Activated T-cell treated with anti-CD3 and anti-CD28 coated beads, Interleukin-2, amount 50 U/mL, for 4 hours (primary cell): ENCODE measurements around the gene ESPNL. TPM values are rescaled to one million over a fixed set of nuclear protein-coding genes. Genes with fewer than 3 reads are reported as not detected.

ENCODE experiments used
- ATAC-seq, 2 donors: fragments of 200-7000 bp; cut with Tn5 transposase; one replicate each; pipeline ENCODE4 v1.10.0; 2021
- DNase-seq: peaks from one replicate; pipeline ENCODE4 v3.0.0-alpha.2; 2020
- H3K27me3 Mint-ChIP-seq: one replicate; pipeline ENCODE4 v1.8.0; 2021; ENCODE audit warnings: low read depth, mixed read lengths
- H3K36me3 Mint-ChIP-seq: one replicate; pipeline ENCODE4 v1.8.0; 2022; ENCODE audit warnings: mixed read lengths; ENCODE audit not compliant: insufficient read depth
- H3K4me1 Mint-ChIP-seq: one replicate; pipeline ENCODE4 v1.8.0; 2021; ENCODE audit warnings: low read depth, mixed read lengths
- H3K4me3 Mint-ChIP-seq: one replicate; pipeline ENCODE4 v1.8.0; 2021; ENCODE audit warnings: mild to moderate bottlenecking, moderate library complexity, mixed read lengths
- H3K9me3 Mint-ChIP-seq: one replicate; pipeline ENCODE4 v1.8.0; 2021; ENCODE audit warnings: mixed read lengths
- total RNA-seq, 3 donors: library from RNA; stranded (reverse); gene quantifications; one replicate each; pipeline ENCODE4 v1.2.1, GENCODE V29; 2021

The ESPNL gene
- total RNA-seq, 3 donors from 2014 or later = 0.08 to 0.35 (median 0.14) TPM

GRCh38 chr2:238084761-238085160 is 15.4 kb upstream of the ESPNL start:
- Mint-ChIP-seq H3K36me3 (peaks cover 52% of the 10 kb centered on the region), H3K9me3 (peaks cover 3% of the 10 kb centered on the region), H3K4me1 (peaks cover 5% of the 10 kb centered on the region), H3K27me3 (no peaks in the 10 kb centered on the region), H3K4me3 (no peak overlapping the region)
- ATAC-seq (no peak), DNase-seq (no peak)

GRCh38 chr2:238085899-238086298 is 14.2 kb upstream of the ESPNL start:
- peaks cover 5% of the 10 kb centered on the region for H3K4me1 Mint-ChIP-seq
- H3K4me3 Mint-ChIP-seq = no peak overlapping the region
- peaks cover 45% of the 10 kb centered on the region for H3K36me3 Mint-ChIP-seq
- no peaks in the 10 kb centered on the region for H3K27me3 Mint-ChIP-seq
- no peak for ATAC-seq
- no peaks in the 10 kb centered on the region for H3K9me3 Mint-ChIP-seq
- DNase-seq = no peak

DNA sequence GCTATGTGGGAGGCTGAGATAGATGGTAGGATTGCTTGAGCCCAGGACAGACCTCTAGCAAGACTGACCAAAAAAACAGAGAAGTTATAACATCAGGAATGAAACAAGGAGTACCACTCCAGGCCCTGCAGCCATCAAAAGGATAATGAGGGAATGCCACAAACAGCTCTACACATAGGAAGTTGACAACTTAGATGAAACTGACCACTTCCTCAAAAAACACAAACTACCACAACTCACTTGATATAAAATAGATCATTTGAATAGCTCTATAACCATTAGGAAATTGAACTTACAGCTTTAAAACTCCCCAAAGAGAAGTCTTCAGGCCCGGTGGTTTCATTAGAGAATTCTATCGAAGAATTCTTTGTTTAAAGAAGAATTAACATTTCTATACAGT is 12.9 kb upstream of the ESPNL start:
- H3K4me3 Mint-ChIP-seq = no peak overlapping the region
- no peak for DNase-seq
- H3K9me3 Mint-ChIP-seq = no peaks in the 10 kb centered on the region
- no peaks in the 10 kb centered on the region for H3K27me3 Mint-ChIP-seq
- H3K36me3 Mint-ChIP-seq = peaks cover 33% of the 10 kb centered on the region
- peaks cover 5% of the 10 kb centered on the region for H3K4me1 Mint-ChIP-seq
- no peak for ATAC-seq

DNA sequence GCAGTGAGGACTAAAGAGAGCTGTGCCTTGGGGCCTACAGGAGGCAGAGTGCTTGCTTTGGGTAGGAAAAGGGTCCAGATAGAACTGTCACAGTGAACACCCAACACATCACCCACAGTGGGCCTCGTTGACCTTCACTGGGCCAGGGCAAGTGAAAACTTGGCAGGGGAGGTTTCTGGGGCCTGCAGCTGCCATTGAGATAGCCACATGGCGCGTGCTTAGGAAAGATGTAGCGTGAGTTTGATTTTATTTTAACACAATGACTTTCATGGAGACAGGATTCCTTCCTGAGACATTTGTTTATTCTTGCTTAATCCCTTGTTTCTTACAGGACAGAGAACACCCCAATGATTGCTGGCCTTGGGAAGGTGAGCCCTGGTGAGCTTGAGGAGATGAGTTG is 9.3 kb upstream of the ESPNL start:
- Mint-ChIP-seq H3K9me3 (no peaks in the 10 kb centered on the region), H3K4me1 (peaks cover 5% of the 10 kb centered on the region), H3K4me3 (no peak overlapping the region), H3K27me3 (no peaks in the 10 kb centered on the region), H3K36me3 (peaks cover 14% of the 10 kb centered on the region)
- no peak for DNase-seq
- no peak for ATAC-seq

- peaks cover 10% of the 10 kb centered on the region for H3K36me3 Mint-ChIP-seq
- peaks cover 5% of the 10 kb centered on the region for H3K4me1 Mint-ChIP-seq
- H3K27me3 Mint-ChIP-seq = no peaks in the 10 kb centered on the region
- H3K4me3 Mint-ChIP-seq = no peak overlapping the region
- DNase-seq (no peak), ATAC-seq (no peak)
- H3K9me3 Mint-ChIP-seq = no peaks in the 10 kb centered on the region
Observed at GRCh38 chr2:238091436-238092060, 8.6 kb upstream of the ESPNL start.

- H3K9me3 Mint-ChIP-seq = no peaks in the 10 kb centered on the region
- ATAC-seq = no peak
- no peaks in the 10 kb centered on the region for H3K27me3 Mint-ChIP-seq
- H3K36me3 Mint-ChIP-seq = peaks cover 7% of the 10 kb centered on the region
- no peak overlapping the region for H3K4me3 Mint-ChIP-seq
- no peak for DNase-seq
- H3K4me1 Mint-ChIP-seq = no peaks in the 10 kb centered on the region
Observed at GRCh38 chr2:238092486-238093035, 7.6 kb upstream of the ESPNL start.

- H3K36me3 Mint-ChIP-seq = peaks cover 7% of the 10 kb centered on the region
- no peaks in the 10 kb centered on the region for H3K27me3 Mint-ChIP-seq
- no peaks in the 10 kb centered on the region for H3K4me1 Mint-ChIP-seq
- DNase-seq = no peak
- ATAC-seq = no peak
- no peak overlapping the region for H3K4me3 Mint-ChIP-seq
- no peaks in the 10 kb centered on the region for H3K9me3 Mint-ChIP-seq
Observed at GRCh38 chr2:238093181-238094140, 6.7 kb upstream of the ESPNL start.

DNA sequence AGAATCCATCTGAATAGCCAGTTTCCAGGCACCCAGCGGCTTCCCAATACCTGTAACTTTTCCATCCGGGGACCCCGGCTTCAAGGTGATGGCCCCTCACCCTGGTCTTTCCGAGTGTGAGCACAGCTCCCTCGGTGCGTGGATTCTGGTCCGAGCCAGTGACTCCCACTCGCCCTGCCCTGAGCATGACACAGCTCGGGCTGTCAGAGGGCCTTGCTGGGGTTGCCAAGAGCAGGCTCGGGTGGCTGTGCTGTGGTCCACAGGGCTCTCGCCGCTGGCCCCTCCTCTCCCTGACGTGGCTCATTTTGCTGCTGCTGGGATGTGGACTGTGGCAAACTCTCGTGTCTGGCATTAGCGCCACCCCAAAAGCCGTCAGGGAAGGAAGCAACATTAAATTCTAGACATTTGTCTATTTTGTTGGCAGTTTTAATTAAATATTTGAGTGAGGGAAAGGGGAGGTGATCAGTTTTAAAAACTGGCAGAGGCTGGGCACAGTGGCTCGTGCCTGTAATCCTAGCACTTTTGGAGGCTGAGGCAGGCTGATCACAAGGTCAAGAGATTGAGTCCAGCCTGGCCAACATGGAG is 5.6 kb upstream of the ESPNL start:
- Mint-ChIP-seq H3K9me3 (no peaks in the 10 kb centered on the region), H3K36me3 (peaks cover 2% of the 10 kb centered on the region), H3K4me1 (no peaks in the 10 kb centered on the region), H3K4me3 (no peak overlapping the region), H3K27me3 (no peaks in the 10 kb centered on the region)
- no peak for DNase-seq
- no peak for ATAC-seq

DNA sequence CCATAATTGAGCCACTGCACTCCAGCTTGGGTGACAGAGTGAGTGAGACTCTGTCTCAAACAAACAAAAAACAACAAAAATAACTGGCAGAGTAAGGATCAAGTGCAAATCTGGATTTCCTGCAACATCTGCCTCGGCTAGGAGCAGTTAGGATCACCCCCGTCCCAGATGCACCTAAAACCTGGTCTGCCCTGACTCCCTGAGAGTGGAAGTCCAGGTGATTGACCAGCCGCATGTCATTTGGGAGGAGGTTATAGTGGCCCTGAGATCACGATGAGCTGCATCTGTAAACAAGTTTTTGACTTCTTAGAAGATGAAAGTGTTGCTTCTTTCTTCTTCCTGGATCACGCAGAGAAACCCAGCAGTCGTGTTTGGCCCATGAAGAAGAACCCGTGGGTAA is 5.0 kb upstream of the ESPNL start:
- Mint-ChIP-seq H3K9me3 (no peaks in the 10 kb centered on the region), H3K4me3 (no peak overlapping the region), H3K36me3 (peaks cover 2% of the 10 kb centered on the region), H3K4me1 (no peaks in the 10 kb centered on the region), H3K27me3 (no peaks in the 10 kb centered on the region)
- ATAC-seq = no peak
- DNase-seq = no peak

DNA sequence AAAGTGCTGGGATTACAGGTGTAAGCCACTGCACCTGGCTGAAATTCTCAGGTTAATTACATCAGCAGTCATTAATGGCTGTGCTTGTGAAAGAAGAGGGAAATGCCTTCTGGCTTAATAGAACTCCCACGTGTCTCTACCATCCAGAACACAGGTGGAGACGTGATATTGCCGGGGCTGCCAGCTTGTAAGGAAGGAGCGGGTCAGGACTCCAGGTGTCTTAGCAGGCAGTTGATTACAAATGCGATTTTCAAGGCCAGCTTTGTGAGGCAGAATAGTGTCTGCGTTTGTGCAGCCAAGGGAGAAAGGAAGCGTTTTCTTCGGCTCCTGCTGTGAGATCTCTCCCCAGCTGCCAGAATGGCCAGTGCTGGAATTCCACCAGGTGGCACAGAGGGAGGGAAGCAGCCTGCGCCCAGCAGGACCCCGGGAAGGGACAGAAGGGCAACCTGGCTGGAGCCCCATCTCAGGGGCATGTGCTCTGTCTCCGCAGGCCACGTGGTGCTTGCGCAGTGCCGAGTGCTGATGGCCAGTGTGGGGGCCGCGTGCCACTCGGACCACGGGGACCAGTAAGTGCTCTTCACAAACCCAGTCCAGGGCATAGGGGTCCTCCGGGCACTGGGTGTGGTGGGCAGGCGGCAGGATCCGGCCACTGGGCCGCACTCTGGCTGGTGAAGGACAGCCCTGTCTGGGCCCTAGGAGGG is 3.7 kb upstream of the ESPNL start:
- DNase-seq (no peak), ATAC-seq (no peak)
- no peaks in the 10 kb centered on the region for H3K36me3 Mint-ChIP-seq
- no peaks in the 10 kb centered on the region for H3K9me3 Mint-ChIP-seq
- no peaks in the 10 kb centered on the region for H3K27me3 Mint-ChIP-seq
- H3K4me3 Mint-ChIP-seq = no peak overlapping the region
- H3K4me1 Mint-ChIP-seq = no peaks in the 10 kb centered on the region

- ATAC-seq (no peak), DNase-seq (no peak)
- Mint-ChIP-seq H3K27me3 (no peaks in the 10 kb centered on the region), H3K9me3 (no peaks in the 10 kb centered on the region), H3K4me1 (no peaks in the 10 kb centered on the region), H3K4me3 (no peak overlapping the region), H3K36me3 (no peaks in the 10 kb centered on the region)
Observed at GRCh38 chr2:238097201-238097987, 2.7 kb upstream of the ESPNL start.

- Mint-ChIP-seq H3K4me3 (no peak overlapping the region), H3K9me3 (no peaks in the 10 kb centered on the region), H3K4me1 (no peaks in the 10 kb centered on the region), H3K36me3 (no peaks in the 10 kb centered on the region), H3K27me3 (no peaks in the 10 kb centered on the region)
- ATAC-seq (no peak), DNase-seq (no peak)
Observed at GRCh38 chr2:238097988-238098871, 1.9 kb upstream of the ESPNL start.
